CD4-positive, alpha-beta T cell treated with Interleukin-4 for 1 hour (primary cell): ENCODE measurements around the gene SKP1.

ENCODE experiments used
- DNase-seq, 2 donors: peaks; one replicate each; pipeline ENCODE4 v3.0.0-alpha.2; 2020 to 2022

Gene SKP1

GRCh38 chr5:134112726-134113362 is 63.9 kb downstream of the SKP1 start:
- DNase-seq, result no peak

GRCh38 chr5:134111741-134112647 is 64.8 kb downstream of the SKP1 start:
- DNase-seq, result peak in 1 of 2 donors; percentile 62

GRCh38 chr5:134110382-134110781 is 66.4 kb downstream of the SKP1 start:
- no peak for DNase-seq

GRCh38 chr5:134107779-134108178 is 69.0 kb downstream of the SKP1 start:
- DNase-seq, result no peak

- DNase-seq, result no peak
Measured at GRCh38 chr5:134106991-134107701, 69.6 kb downstream of the SKP1 start.

- peak in 1 of 2 donors; percentile 40 for DNase-seq
Measured at GRCh38 chr5:134103998-134104654, 72.6 kb downstream of the SKP1 start.

GRCh38 chr5:134103397-134103796 is 73.4 kb downstream of the SKP1 start:
- peak in 1 of 2 donors; percentile 42 for DNase-seq

- peak; percentile 73 to 78 for DNase-seq
Measured at GRCh38 chr5:134101686-134102439, 74.9 kb downstream of the SKP1 start.

GRCh38 chr5:134100283-134101091 is 76.3 kb downstream of the SKP1 start:
- peak; percentile 83 to 87 for DNase-seq

GRCh38 chr5:134099939-134100282 is 76.8 kb downstream of the SKP1 start:
- no peak for DNase-seq

- DNase-seq, result no peak
Measured at GRCh38 chr5:134099288-134099872, 77.4 kb downstream of the SKP1 start.
